ENCODE measurements around the gene LRRC59.

- TF ChIP-seq CTCF (optimal IDR thresholded peaks at IDR 0.05 in 1 of 3, IDR thresholded peaks at IDR 0.05 in 1 of 3, conservative IDR thresholded peaks at IDR 0.05 in 1 of 3; ENCODE audit: extremely low read depth in 1 of 3, insufficient read depth in 2 of 3, low read length in 3 of 3) (no peak), EZH2 (IDR thresholded peaks at IDR 0.05; ENCODE audit: low read length) (no peak)
These were observed 23.2 kb upstream of the LRRC59 start for GRCh38 chr17:50420419-50421112.
